HL-60 (cell line): ENCODE results near the gene MAD1L1.

Experiments
- POLR2AphosphoS5 ChIP-seq: IDR thresholded peaks from 2 replicates; pipeline ENCODE4 v1.6.1; 2012; ENCODE audit warnings: low read depth
- TF ChIP-seq, protein P1 (sequence below): IDR thresholded peaks from one replicate; pipeline ENCODE4 v1.5.1; 2011; ENCODE audit warnings: low read length, control low read depth, inconsistent platforms; ENCODE audit not compliant: insufficient read depth

- TF ChIP-seq, protein P1, sequence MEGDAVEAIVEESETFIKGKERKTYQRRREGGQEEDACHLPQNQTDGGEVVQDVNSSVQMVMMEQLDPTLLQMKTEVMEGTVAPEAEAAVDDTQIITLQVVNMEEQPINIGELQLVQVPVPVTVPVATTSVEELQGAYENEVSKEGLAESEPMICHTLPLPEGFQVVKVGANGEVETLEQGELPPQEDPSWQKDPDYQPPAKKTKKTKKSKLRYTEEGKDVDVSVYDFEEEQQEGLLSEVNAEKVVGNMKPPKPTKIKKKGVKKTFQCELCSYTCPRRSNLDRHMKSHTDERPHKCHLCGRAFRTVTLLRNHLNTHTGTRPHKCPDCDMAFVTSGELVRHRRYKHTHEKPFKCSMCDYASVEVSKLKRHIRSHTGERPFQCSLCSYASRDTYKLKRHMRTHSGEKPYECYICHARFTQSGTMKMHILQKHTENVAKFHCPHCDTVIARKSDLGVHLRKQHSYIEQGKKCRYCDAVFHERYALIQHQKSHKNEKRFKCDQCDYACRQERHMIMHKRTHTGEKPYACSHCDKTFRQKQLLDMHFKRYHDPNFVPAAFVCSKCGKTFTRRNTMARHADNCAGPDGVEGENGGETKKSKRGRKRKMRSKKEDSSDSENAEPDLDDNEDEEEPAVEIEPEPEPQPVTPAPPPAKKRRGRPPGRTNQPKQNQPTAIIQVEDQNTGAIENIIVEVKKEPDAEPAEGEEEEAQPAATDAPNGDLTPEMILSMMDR = no peak
- TF ChIP-seq POLR2AphosphoS5 = no peak
Measured at GRCh38 chr7:2046581-2047565, 185.9 kb downstream of the MAD1L1 start.
